Activated gamma-delta T cell treated with Interleukin-2 at 50 U/mL for 16 hours (primary cell): ENCODE data around the gene GORAB.

Source experiments
- DNase-seq: peaks from one replicate; pipeline ENCODE4 v3.0.0-alpha.2; 2020

Gene GORAB, protein sequence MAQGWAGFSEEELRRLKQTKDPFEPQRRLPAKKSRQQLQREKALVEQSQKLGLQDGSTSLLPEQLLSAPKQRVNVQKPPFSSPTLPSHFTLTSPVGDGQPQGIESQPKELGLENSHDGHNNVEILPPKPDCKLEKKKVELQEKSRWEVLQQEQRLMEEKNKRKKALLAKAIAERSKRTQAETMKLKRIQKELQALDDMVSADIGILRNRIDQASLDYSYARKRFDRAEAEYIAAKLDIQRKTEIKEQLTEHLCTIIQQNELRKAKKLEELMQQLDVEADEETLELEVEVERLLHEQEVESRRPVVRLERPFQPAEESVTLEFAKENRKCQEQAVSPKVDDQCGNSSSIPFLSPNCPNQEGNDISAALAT

DNA sequence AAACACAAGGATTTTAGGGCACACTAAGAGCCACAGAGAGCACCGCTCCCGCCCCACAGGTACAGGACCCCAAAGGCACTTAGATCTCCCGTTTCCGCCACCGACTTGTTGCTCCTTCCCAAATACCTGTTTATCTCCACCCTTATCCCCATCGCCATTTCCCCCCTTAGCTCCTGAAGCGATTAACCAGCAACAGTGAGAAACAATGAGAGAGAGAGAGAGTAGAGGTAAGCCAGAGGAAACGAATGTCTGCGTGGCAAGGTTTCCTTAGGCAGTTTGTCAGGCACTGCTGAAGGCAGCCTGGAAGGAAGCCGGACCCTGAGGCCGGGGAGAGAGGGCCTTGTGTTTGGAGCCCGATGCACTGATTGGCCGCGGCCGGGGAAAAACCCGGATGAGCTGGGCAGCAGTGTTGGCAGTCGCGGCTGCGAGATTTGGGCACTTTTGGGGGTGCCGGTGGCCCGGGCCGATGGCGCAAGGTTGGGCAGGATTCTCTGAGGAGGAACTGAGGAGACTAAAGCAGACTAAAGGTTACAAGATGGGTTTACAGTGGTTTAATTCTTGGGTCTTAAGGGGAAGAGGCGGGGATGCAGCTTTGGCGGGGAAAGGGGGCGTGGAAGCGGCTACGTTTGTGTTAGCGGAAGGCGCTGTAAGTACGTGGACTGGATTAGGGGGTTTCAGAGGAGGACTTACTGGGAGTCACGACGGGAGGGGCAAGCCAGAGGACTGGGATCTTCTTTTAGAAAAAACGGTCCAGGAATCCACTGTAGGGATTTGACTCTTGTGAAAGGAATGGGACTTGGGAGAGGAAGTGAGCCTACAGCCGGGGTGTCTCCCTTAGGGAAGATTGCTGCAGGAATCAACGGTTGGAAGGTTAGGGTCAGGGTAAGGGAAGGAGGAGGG is at the start of gene GORAB:
GORAB (plus strand) TSS at position 409 of the 900 bp plus-strand sequence; CDS start at position 467, 58 bp downstream.
- peak; percentile 84 for DNase-seq

DNA sequence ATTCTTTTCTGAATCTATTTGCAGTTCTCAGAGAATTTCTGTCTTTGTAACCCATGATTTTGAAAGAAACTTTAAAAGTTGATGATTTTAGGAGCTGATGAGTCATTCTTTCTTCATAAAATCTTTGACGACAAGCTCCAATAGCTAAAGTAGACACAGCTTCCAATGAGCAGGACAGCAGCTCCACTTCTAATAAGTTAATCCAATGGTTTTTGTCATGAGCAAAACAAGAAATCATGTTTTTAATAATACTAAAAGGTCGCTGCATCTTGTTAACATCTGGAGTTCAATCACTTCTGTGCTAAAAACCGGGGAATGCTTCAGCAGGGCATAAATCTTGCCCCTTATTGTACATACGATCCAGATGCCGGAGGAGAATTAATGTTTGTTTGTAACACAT is 48.9 kb upstream of the GORAB start:
- DNase-seq, result no peak

DNA sequence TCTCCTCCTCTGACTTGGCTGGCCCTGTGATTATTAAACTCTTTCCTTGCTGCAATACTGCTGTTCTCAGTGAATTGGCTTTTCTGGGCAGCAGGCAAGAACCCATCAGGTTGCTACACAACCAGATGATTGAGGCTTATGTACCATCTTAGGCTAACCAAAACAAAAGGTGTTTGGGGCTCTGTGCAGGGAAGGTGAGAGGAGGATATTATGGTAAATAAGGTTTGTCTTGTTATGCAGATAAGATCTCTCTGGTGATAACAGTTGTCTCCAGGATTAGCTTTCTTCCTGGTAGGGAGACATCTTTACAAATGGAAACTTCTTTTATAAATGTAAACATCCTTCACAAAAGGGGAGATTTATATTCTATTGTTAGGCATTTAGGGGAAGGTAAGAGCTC is 44.5 kb upstream of the GORAB start:
- no peak for DNase-seq

DNA sequence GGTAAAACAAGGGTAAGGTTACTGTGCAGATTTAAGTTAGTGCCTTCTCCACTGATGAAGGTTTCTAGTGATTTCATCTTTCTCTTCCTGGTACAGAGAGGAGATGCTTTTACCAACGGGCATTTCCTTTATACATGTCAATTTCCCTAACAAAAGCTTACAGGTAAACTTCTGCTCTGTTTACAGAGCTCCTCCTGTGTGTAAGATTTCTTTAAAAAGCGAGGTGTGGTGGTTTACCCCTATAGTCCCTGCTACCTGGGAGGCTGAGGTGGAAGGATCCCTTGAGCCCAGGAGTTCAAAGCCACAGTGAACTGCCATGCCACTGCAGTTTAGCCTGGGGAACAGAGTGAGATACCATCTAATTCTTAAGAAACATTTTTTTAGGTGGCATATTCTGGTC is 40.7 kb upstream of the GORAB start:
- no peak for DNase-seq

DNA sequence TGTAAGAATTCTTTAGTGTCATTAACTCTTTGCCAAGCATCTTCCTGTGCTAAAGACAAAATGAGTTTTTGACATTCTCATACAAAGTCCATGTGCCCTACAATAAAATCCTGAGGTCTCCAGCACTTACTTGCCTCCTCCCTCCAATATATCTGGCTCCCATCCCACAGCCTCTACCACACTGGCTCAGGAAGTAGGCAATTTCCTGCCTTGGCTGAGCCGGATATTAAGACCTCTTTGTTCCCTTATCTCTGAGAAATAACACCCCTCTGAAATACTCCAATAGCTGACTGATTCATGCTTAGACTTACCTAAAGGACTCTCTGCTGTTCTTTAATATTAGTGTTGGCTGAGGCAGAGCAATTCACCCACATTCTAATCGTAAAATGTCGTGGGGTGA is 37.6 kb upstream of the GORAB start:
- no peak for DNase-seq

DNA sequence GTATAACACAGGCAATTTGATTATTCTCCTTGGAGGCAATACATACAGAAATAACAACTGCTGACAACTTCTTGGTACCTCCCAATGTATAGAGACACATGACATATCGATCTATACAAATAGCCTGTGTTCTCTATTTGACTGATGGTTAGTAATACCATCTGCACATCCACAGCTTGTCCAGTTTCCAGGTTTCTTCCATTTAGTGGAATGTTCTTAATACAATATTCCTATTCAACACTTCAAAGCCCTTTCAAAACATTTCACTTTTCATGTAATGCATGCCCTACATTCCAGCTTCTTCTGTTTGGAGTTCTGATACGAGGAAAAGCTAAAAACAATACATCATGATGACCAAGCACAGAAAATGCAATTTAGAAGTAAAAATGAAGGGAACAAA is 37.0 kb upstream of the GORAB start:
- DNase-seq, result no peak

DNA sequence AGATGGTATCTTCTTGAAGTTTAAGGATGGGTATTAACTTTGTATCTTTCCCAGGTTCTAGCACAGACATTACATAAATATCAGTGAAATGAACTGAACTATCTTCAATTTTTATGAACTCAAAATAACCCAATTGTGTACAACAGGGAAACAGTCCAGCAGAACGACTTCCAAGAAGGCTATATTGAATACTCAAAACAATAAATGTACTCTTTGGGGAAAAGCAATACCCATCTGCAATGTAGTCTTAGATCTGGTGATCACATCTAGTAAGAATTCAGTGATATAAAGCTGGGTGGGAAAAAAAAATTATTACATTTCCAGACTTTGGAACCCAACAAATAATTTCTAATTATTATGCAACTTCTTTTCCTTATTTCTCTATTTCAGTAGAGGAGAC is 33.1 kb upstream of the GORAB start:
- no peak for DNase-seq

DNA sequence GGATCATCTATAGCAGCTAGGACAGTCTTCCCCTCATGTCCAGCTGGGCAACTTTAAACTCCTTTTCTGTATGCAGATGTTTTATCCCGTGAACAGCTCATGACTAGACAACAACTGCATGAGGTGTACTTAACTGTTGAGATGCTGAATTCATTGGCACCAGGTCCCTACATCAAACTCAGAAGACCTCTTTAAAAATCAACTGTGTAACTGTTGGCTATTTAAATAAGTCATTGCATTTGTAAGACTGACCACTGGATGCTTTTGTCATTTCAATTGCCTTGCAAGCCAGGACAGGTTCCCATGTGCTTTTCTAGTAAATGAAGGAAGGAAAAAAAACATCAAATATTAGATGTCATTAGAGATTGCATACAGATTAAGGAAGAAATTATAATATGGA is 28.3 kb upstream of the GORAB start:
- no peak for DNase-seq

DNA sequence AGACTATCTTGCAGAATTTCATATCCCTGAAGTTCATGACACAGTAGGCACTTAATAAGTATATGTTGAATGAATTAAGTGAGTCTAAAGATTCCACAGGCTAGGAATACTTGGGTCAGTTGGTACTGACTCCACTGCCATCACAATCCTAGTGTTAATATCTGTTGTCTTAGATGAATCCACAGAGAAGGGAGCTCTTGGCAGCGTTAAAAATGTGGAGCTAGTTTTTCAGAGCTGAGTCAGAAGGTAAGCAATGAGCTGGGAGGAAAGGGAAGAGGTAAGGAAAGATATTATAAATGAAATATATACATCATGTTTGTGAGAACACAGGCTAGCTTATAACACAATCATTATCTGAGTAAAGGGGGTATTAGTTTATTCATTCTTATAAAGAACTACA is 21.8 kb upstream of the GORAB start:
- no peak for DNase-seq

DNA sequence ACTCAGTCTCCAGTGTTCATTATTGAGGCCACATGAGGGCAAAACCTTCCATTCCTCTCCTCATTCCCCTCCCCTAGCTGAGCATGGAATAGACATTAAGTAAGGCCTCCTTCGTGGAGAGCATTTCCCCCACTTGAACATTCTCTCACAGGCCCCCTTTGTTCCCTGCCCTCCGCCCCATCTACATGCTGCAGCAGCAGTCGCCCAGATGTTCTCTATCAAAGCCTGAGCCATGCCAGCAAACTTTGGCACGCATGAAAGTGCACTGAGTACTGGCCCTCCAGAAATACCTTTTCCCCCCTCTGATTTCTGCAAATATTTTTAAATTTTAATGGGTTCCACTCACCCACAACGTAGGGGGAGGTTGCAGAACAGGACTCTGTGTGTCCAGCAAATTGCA is 20.9 kb upstream of the GORAB start:
- no peak for DNase-seq

DNA sequence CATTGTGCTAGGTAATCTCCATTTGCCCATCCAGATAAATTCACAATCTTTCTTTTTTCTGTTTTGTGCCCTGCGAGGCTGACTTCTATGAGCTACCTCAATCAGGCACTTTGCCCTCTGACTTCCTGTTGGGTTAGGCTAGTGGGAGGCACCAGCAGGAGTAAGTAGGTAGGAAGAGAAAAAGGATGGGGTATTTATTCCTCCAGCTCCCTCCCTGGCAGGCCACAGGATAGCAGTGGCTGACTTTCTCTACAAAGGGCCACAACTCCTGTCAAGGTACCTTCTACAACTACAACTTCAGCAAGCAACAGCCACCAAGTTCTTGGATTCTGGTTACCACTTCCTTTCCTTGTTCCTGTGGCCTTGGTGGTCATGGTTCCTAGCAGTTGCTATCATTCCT is 18.8 kb upstream of the GORAB start:
- DNase-seq, result no peak

DNA sequence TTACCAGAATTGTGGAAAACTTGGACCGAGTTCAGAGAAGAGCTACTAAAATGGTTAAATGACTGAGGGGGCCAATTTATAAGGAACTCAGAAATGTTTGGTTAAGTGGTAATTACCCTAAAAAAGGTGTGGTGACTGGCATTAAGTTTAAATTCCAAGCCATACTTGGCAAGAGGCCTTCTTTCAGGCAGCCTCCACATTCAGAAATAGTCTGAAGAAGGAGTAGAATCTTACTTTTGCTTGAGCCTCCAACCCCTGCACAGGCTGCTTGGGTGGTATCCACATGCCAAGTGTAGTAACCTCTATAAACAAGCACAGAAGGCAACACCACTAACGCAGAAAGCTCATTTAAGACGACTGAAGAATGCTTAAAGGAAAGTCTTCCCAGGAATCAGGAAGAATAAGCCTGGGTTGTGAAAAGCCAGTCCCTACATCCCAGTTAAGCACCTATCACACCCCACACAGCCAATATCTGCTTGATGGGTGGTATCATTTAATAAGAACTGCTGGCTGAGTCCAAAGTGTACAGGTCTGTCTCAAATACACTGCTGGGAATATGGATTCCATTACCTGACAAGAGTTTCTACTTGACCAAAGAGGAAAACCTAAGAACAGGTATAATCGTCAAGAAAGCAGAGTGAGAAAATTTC is 13.7 kb upstream of the GORAB start:
- no peak for DNase-seq

DNA sequence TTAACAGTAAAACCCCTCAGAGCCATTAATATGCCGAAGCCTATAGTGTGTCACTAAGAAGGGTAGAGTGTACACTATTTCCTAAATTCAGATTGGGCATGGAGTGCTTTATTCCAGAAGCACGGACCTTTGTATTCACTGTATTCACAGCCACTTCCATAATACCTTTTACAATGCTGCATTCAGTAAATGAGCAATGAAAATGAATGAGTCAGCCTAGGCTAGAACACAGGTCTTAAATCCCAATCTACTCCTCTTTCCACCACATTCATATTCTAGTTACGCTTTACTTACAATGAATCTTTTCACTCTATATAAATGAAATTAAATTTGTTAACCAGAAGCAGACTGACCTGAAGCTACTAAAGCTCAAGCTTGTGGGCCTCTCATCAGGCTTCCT is 13.0 kb upstream of the GORAB start:
- DNase-seq, result no peak

DNA sequence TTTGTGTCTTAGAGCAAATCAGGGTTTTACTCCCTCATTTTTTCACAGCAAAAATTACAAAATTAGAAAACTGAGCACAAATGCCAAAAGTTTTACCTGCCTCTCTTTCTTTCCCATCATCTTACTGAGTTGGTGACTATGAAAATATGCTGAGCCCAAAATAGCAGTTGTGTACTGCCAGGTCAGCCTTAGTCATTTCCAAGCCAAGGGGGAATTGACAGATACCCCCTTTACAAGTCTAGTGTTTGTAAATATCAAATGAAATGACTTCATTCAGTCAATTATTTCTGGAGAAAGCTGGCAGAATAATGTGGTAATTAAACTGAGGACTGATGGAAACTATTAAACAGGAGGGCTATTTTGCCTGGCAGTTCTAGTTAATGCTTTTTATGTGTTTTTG is 11.4 kb upstream of the GORAB start:
- DNase-seq, result no peak

DNA sequence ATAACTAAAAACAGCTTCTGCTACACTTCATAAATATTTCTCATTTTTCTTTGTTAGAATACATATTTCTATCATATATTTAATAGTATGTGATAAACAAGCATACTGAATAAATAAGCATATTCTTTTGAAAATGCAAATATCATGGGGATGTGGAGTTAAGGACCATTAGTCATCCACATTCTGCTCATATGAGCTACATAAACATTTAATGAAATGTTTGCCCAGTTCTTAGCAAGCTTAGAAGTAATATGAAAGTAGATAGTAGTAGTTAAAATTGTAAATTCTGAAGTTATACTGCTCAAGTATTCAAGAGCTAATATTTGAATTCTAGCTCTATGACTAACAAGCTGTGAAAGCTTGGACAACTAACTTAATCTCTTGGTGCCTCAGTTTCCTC is 10.1 kb upstream of the GORAB start:
- DNase-seq, result no peak

DNA sequence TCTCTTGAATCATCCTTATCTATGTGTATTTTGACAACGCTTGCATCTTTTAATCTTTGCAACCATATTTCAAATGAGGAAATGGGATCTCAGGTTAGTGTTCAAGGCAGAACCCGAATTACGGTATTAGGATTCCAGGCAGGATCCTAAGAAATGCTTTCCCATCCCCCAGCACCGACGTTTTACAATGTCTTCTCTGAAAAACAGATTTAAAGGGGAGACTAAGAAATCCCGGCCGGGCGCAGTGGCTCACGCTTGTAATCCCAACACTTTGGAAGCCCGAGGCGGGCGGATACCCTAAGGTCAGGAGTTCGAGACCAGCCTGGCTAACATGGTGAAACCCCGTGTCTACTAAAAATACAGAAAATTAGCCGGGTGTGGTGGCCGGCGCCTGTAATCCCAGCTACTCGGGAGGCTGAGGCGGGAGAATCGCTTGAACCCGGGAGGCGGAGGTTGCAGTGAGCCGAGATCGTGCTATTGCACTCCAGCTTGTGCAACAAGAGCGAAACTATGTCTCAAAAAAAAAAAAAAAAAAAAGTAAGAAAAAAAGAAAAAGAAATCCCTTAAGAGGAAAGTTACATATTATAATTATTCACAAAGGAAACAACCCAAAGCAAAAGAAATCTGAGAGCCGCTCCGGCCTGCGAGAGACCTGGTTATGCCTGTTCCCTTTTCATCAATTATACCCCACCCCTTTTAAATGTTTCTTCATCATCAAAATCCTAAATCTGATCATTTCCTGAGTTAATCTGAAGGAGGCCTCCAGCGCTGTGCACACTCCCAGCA is 801 bp upstream of the GORAB start:
- no peak for DNase-seq

DNA sequence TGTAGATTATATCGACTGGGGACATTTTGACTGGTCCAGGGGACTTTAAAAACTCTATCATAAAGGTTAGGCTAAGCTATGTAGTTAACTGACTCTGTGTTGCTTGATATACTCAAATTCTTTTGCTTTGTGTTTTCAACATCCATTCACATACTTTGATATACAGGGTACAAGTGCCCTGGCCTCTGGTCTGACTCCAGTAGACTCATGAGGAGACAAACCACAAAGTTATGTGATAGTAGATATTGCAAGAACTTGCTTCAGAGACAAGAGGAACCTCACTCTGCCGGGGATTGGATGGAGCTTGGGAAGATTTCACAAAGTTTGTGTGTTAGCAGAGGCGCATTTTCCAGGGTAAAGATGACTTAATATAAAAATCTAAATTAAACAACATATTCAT is 1.3 kb downstream of the GORAB start:
- no peak for DNase-seq

DNA sequence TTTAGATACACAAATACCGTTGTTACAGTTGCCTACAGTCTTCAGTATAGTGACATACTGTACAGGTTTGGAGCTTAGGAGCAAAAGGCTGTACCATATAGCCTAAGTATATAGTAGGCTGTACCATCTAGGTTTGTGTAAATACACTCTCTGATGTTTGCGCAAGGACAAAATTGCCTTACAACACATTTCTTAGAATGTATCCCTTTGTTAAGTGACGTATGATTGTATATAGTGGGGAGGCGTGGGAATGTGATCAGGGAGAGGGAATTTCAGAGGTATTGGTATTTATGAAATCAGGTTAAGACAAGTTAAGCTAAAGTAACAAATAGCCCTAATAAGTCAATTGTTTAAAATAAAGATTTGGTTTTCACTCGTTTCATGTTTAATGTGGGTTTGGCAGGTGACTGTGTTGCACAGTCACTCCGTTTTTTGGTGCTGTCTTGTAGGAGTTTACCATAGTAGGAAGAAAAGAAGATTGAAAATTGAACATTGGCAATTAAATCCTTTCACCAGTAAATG is 2.7 kb downstream of the GORAB start:
- no peak for DNase-seq

DNA sequence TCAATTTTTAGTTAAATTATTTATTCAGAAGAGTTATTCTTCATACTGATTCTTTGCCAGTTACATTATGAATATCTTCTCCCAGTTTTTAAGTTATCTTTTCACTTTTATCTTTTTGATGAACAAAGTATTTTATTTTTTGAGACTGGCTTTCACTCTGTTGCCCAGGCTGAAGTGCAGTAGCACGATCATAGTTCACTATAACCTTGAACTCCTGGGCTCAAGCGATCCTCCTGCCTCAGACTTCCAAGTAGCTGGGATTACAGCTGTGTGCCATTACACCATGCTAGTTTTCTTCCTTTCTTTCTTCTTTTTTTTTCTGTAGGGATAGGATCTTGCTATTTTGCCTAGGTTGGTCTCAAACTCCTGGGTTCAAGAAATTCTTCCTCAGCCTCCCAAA is 3.5 kb downstream of the GORAB start:
- DNase-seq, result no peak

DNA sequence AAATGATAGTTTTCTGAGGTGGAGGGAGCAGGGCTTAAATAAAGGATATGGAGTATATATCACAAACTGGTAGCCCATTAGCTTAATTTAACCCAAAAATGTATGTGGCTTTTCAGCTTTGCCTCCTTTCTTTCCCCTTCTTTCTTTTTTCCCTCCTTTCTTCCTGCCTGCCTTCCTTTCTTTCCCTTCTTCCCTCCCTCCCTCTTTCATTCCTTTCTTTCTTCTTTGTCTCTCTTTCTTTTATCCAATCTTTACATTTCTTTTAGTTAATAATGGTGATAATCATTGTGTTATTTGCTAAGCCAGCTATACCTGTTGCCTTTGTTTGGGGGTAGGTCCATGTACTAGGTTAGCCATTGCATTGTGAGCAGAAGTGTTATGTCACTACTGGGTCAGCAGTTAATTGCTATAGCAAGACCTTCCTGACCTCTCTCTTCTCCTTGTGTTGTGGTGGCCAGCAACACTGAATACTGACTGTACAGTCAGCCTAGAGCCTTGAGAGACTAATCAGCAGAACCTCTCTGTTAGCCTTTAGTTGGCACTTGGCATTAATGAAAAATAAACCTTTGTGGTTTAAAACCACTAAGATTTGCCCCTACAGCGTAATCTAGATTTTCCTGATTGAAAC is 5.1 kb downstream of the GORAB start:
- no peak for DNase-seq

DNA sequence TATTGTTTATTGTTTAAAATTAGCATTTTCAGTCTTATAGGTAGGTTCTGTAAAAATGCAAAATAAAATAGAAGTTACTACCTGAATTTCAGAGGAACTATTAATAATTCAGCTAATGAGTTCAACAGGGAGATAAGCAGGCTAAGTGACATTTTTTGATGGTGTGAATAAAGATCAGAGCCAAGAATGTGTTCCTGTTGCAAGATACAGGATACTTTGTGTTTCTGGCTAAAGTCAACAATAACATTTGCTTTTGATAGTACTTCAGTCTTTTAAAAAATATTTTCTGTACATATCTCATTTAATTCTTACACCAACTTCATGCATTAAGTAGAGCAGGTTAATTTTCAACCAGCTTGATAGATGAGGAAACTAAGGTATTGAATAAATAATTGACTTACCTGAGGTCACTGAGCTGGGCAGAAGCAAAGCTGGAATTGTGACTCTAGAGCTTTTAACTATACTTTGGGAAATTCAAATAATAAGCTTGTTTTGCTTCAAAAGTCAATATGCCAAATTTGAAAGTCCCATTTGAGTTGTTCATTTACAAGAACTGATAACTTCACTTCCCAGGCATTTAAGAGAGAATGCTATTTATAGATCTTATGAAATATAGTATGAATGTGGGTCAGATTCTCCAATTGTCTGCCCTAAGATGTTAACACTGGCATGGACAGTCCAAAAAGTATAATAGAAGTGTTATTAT is 6.0 kb downstream of the GORAB start:
- DNase-seq, result no peak

DNA sequence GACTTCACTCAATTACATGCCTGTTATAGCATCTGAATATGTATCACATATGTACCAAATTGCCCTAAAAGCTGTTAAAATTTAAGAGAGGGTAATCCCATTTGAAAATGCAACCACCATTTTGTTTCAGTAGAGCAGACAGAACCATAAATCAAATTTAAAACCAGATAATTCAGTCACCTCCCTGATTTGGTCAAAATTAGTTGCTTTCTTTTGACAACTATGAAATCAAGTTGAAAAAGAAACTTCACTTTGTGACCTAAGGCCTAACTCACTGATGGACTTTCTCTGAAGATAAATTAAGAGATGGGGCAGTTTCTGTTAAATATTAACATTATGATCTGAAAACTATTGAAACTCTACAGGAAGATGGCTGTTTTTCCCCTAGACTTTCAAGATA is 6.7 kb downstream of the GORAB start:
- no peak for DNase-seq
